Ovary (tissue), 9 donors: ENCODE results near the gene CACNG4. TPM values are rescaled to one million over a fixed set of nuclear protein-coding genes. Genes with fewer than 3 reads are reported as not detected.

Experiments
- DNase-seq, 5 donors: peaks; one replicate each; pipeline ENCODE4 v3.0.0-alpha.2; 2019 to 2020
- H3K27ac ChIP-seq, 2 donors: fragments of 200-600 bp; one replicate each; pipeline versions ENCODE4 v1.5.1 to v1.8.0; 2019 to 2022
- H3K27me3 ChIP-seq: fragments of 200-600 bp; one replicate; pipeline ENCODE4 v1.8.0; 2022
- H3K36me3 ChIP-seq: fragments of 200-600 bp; sonication (generic); one replicate; pipeline ENCODE4 v1.5.1; 2019
- H3K4me1 ChIP-seq: one replicate; pipeline ENCODE4 v1.8.1; 2013; ENCODE audit warnings: mild to moderate bottlenecking, moderate library complexity; ENCODE audit not compliant: insufficient read depth
- H3K4me3 ChIP-seq: fragments of 200-600 bp; sonication (generic); one replicate; pipeline ENCODE4 v1.5.1; 2017
- H3K9me3 ChIP-seq, 2 donors: fragments of 200-600 bp in 1 of 2; sonication (generic) in 1 of 2; one replicate each; pipeline versions ENCODE4 v1.5.1 to v1.8.1; 2013 to 2019; ENCODE audit warnings: mild to moderate bottlenecking in 1 of 2, moderate library complexity in 1 of 2
- CTCF ChIP-seq, 3 donors: fragments of 450-650 bp in 2 of 3; fragments of 200-600 bp in 1 of 3; IDR thresholded peaks; one replicate each; pipeline versions ENCODE4 v1.5.1 to v1.8.0; 2016 to 2022; ENCODE audit warnings: antibody characterized with exemption in 3 of 3, mild to moderate bottlenecking in 1 of 3
- EP300 ChIP-seq: sonication (generic); formaldehyde crosslinking; IDR thresholded peaks from one replicate; pipeline ENCODE4 v1.6.1; 2017; ENCODE audit warnings: antibody characterized with exemption
- POLR2A ChIP-seq: fragments of 450-650 bp; IDR thresholded peaks from one replicate; pipeline ENCODE4 v1.6.1; 2017; ENCODE audit warnings: antibody characterized with exemption, mild to moderate bottlenecking, moderate library complexity
- WGBS, 3 donors: extraction: QIAGEN DNeasy Blood & Tissue Kit in 1 of 3; methylation state at CpG; one replicate each; pipeline versions ENCODE4 v1.1.5 to v1.1.7; 2013 to 2017; 5-methylcytosine and 5-hydroxymethylcytosine counted together
- intact Hi-C, 4 donors: fragments of 100-400 bp; cut with DNase I; formaldehyde crosslinking; loops; one replicate each; pipeline versions ENCODE4 v1.11.0 to v1.15.1; 2022 to 2023
- polyA plus RNA-seq, 2 donors: library from polyadenylated mRNA; stranded (reverse); fragments of 200-250 nt in 1 of 2; fragments of 350-450 nt in 1 of 2; fragmentation: Illumina TruSeq in 1 of 2; extraction: RNeasy Lipid Tissue Mini Kit (QIAGEN cat#74804) in 1 of 2; gene quantifications; one replicate each; pipeline ENCODE4 v1.2.3, GENCODE V29; 2013 to 2014
- total RNA-seq, 7 donors: library from RNA; depleted of rRNA in 2 of 7; stranded (reverse); fragments of >200 nt in 2 of 7; fragmentation: NEBNext Ultra II Directional in 3 of 7; extraction: Animal tissue kit (Norgen Biotek cat#: 25700) in 3 of 7; gene quantifications; one replicate each; pipeline versions ENCODE4 v1.1.0 to v1.2.4, GENCODE V29; 2016 to 2023
- donor health status: DM: no; HTN: no; CAD: no; lungs with moderate emphysema.
- donor health status: DM: no; HTN: no; CAD: no.
- donor health status: Bipolar disorder and iron deficiency.
- donor health status: DM: yes; HTN: yes; CAD: no.
- donor health status: DM: no; HTN: no; CAD: no.
- donor health status: DM: yes; HTN: yes; CAD: no.

The CACNG4 gene
- total and polyA plus RNA-seq, 9 donors: 0.02 to 4.9 (median 0.22) TPM; not detected in 2

GRCh38 chr17:67044940-67045339 is 80.4 kb downstream of the CACNG4 start:
- H3K36me3 ChIP-seq: no peaks in the 10 kb centered on the region
- no peaks in the 10 kb centered on the region for H3K27me3 ChIP-seq
- intact Hi-C loops: no loop called here
- H3K27ac ChIP-seq: no peak overlapping the region
- no peak for TF ChIP-seq POLR2A
- TF ChIP-seq CTCF (IDR thresholded peaks at IDR 0.05): no peak
- TF ChIP-seq EP300: no peak
- H3K9me3 ChIP-seq: no peaks in the 10 kb centered on the region
- no peak overlapping the region for H3K4me3 ChIP-seq
- WGBS, 3 donors: 66 to 80% (median 69%) methylated on average over 5 of the region's 5 CpGs
- H3K4me1 ChIP-seq: no peaks in the 10 kb centered on the region
- DNase-seq: no peak

GRCh38 chr17:67046398-67046797 is 81.9 kb downstream of the CACNG4 start:
- H3K9me3 ChIP-seq: no peaks in the 10 kb centered on the region
- no peaks in the 10 kb centered on the region for H3K4me1 ChIP-seq
- no peaks in the 10 kb centered on the region for H3K27me3 ChIP-seq
- H3K36me3 ChIP-seq: no peaks in the 10 kb centered on the region
- intact Hi-C loops: no loop called here
- H3K4me3 ChIP-seq: no peak overlapping the region
- WGBS, 3 donors: 65 to 73% (median 71%) methylated on average over 3 to 4 of the region's 4 CpGs
- DNase-seq: no peak
- H3K27ac ChIP-seq: no peak overlapping the region
- TF ChIP-seq CTCF (IDR thresholded peaks at IDR 0.05): no peak
- TF ChIP-seq EP300: no peak
- no peak for TF ChIP-seq POLR2A

- intact Hi-C loops: no loop called here
- no peak for TF ChIP-seq CTCF (IDR thresholded peaks at IDR 0.05)
- no peak for TF ChIP-seq POLR2A
- TF ChIP-seq EP300: no peak
- no peaks in the 10 kb centered on the region for H3K4me1 ChIP-seq
- no peaks in the 10 kb centered on the region for H3K27me3 ChIP-seq
- H3K4me3 ChIP-seq: no peak overlapping the region
- no peak for DNase-seq
- no peaks in the 10 kb centered on the region for H3K36me3 ChIP-seq
- WGBS, 3 donors: 71 to 88% (median 76%) methylated on average over 1 of the region's 1 CpG
- H3K9me3 ChIP-seq: no peaks in the 10 kb centered on the region
- H3K27ac ChIP-seq: no peak overlapping the region
Measured at GRCh38 chr17:67047382-67047781, 82.9 kb downstream of the CACNG4 start.

- no peak for DNase-seq
- H3K27ac ChIP-seq: no peak overlapping the region
- intact Hi-C loops: no loop called here
- 74 to 85% (median 80%) methylated on average over 5 of the region's 5 CpGs for WGBS, 3 donors
- H3K36me3 ChIP-seq: no peaks in the 10 kb centered on the region
- no peaks in the 10 kb centered on the region for H3K4me1 ChIP-seq
- H3K9me3 ChIP-seq: no peaks in the 10 kb centered on the region
- H3K4me3 ChIP-seq: no peak overlapping the region
- H3K27me3 ChIP-seq: no peaks in the 10 kb centered on the region
- no peak for TF ChIP-seq CTCF (IDR thresholded peaks at IDR 0.05)
- no peak for TF ChIP-seq EP300
- TF ChIP-seq POLR2A: no peak
Measured at GRCh38 chr17:67049025-67049739, 84.7 kb downstream of the CACNG4 start.
